GM21381 (cell line): ENCODE measurements around the gene TMEM150B.

Experiments used
- ATAC-seq: cut with Tn5 transposase; IDR thresholded peaks from one replicate; pipeline ENCODE4 v1.9.1; 2021; ENCODE audit warnings: mild to moderate bottlenecking, moderate library complexity; ENCODE audit not compliant: unreplicated experiment

TMEM150B gene

GRCh38 chr19:55355213-55355821 lies 30.2 kb upstream of the TMEM150B start:
- ATAC-seq: no peak

DNA sequence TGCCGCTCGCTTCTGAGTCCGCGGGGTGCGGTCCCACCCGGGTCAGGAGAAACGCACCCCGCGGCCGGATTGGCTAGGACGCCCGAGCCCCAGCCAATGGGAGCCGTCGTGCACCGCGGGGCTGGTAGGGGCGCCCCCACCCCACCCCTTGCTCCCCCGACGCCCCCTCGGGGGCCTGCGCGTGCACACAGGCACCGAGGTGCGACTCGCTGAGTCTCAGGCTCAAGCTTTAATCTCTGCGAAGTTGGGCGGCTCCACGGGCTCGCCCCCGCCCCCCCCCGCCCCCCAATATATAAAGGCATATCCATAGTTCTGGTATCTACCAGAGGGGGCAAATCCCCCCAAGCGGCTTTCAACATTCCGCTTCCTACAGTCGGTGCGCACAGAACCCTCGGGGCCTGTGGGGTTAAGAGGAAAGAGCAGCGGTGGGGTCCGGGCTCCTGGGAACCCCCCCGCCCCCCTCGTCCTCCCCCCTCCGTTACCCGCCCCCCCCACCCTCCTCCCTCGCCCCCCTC lies 29.6 kb upstream of the TMEM150B start, which contains the start of gene COX6B2:
TSS of gene COX6B2 (minus strand) at position 22 of the 515 bp plus-strand sequence. CDS start 198 bp downstream, outside the sequence.
- ATAC-seq: no peak

DNA sequence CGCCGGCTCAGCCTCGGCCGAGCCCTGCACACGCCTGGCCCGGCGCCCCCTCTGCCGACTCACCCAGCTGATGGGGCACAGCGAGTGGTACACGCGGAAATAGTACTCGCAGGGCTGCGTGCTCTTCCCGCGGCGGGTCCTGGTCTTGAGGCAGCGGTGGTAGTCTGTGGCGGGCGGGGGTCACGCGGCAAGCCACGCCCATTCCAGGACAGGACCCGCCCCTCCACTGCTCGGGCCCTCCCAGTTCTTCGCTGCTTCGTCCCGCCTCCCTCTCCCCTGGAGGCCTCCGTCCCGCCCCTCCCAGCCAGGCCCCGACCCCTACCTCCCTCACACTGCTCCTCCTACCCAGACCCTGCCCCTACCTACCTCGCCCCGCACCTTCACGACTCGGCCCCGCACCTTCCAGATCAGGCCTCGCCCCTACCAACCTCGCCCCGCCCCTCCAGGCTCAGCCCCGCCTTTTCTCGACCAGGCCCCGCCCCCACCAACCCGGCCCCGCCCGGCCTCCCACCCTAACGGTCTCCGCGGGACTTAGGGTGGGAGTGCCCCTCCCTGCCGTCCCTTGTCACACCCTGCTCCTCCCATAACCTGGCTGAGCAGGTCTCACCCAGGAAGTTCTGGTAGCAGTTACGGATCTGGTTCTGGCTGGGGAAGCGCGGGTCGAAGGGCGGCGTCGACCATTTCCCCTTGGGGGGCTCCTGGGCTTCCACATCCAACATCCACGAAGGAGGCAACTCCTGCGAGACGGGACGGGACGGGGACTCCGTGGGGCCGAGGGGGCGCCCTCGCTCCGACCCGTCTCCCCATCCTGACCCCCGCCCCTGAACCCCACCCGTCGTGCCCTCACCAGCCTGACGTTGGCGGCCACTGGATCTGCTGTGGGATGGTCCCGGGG lies 28.9 kb upstream of the TMEM150B start:
- ATAC-seq: no peak

DNA sequence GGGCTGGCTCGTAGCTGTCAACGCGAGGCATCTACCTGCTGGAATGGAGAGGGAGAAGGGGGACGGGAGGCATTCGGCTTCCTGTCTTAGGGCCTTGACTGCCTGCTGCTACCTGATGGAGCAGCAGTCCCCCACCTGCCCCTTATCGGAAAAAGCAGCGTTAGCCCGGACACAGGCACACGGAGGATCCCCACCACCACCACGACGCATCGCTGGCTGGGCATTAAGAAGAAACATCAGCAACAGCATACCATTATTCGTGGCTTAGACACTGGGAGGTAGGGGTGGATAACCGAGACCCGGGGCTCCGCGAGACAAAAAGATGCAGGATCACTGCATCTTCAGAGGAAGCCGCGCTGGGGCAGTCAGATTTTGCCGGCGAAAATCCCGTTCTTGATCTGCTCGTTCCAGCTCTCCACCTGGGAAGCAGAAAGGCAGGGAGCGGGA lies 28.2 kb upstream of the TMEM150B start:
- no peak for ATAC-seq

GRCh38 chr19:55352549-55353145 lies 27.5 kb upstream of the TMEM150B start:
- no peak for ATAC-seq

DNA sequence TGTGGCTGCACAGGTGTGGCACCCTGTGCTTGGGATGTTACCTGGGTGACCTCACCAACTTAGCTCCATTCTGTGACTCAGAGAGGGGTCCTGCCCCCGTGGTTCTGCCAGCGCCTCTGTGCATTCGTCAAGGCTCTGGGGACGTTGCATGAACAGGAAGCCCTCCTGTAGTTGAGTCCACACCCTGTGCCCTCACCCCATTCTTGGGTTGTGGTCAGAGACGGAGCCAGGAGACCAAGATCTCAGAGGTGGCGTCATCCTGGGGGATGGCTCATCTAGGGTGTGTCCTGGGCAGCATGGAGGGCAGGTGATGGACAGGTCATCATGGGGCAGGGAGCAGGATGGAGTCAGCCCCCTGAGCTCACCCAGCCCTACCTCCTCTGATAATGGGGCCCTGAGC lies 26.9 kb upstream of the TMEM150B start:
- no peak for ATAC-seq

DNA sequence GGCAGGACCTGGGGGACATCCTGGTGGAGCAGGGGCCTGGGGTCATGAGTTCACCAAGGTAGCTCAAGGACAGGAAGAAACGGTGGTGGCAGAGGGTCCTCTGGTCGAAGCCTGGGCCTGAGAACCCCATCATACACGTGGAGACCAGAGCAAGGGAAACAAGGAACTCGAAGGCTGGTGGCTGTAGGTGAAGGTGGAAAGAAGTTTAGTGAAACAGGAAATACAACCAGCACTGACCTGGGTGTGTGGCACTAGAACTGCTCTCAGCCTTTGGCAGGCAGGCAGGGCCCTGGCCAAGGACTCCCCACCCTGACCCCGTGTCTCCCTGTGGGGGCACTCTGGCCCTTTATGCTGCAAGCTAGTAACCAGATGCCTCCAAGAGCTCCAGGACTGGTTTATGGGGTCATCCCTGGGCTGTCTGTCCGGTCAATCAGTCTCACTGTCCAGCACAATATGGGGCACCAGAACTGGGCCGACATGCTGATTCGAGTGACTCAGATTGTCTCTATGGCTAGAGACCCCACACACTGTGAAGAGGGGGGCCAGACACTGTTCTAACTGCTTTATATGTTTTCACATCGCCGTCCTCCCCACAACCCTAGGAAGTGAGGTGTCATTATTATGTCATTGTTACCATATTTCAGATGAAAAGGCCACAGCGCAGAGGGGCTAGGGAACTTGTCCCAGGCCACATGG lies 25.6 kb upstream of the TMEM150B start:
- no peak for ATAC-seq

GRCh38 chr19:55348317-55349034 lies 23.3 kb upstream of the TMEM150B start:
- ATAC-seq: no peak

DNA sequence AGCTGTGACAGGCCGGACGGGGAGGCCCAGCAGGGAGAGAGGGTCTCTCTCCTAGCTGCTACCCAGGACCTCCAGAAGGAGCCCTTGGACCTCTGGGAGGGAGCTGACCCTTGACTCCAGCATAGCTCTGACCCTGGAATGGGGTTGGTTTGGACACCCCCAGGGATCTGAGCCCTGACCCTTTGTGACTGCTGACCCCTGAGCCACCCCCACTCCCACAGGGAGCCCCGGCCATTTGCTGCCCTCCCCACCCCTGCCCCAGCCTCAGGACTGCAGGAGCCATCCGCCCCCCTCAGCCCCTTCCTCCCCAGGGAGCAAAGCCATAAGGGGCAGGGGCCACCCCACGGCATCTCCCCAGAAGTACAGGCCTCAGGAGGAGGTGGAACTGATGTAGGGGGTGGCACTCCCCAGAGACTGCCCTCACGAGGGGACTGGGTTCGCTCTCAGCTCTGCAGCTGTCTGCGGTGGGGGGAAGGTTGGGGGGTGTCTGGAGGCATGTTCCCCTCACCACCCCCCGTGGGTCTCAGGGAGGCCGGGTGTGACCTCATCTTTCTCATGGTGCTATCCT lies 22.4 kb upstream of the TMEM150B start:
- ATAC-seq: no peak

DNA sequence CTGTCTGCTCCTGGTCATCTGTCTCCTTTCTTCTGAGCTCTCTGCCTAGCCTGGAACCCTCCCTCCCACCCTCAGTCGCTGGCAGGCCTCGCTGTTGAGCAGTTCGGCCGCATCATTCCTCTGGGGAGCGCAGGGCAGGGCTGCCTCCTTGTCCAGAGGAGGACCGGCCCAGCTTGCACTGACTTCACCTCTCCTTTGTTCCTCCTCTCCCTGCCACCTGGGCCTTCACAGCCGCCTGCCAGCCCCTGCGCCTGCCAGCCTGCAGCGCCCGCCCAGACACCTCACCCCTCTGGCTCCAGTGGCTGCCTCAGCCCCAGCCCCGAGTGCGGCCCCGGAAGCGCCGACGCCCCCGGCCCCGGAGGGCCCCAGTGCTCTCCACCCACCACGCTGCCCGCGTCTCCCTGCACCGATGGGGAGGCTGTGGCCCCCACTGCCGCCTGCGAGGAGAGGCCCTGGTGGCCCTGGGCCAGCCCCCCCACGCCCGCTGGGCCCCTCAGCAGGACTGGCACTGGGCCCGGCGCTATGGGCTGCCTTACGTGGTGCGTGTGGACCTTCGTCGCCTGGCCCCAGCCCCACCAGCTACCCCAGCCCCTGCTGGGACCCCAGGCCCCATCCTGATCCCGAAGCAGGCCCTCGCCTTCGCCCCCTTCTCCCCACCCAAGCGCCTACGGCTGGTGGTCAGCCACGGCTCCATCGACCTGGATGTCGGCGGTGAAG lies 21.7 kb upstream of the TMEM150B start:
- no peak for ATAC-seq

DNA sequence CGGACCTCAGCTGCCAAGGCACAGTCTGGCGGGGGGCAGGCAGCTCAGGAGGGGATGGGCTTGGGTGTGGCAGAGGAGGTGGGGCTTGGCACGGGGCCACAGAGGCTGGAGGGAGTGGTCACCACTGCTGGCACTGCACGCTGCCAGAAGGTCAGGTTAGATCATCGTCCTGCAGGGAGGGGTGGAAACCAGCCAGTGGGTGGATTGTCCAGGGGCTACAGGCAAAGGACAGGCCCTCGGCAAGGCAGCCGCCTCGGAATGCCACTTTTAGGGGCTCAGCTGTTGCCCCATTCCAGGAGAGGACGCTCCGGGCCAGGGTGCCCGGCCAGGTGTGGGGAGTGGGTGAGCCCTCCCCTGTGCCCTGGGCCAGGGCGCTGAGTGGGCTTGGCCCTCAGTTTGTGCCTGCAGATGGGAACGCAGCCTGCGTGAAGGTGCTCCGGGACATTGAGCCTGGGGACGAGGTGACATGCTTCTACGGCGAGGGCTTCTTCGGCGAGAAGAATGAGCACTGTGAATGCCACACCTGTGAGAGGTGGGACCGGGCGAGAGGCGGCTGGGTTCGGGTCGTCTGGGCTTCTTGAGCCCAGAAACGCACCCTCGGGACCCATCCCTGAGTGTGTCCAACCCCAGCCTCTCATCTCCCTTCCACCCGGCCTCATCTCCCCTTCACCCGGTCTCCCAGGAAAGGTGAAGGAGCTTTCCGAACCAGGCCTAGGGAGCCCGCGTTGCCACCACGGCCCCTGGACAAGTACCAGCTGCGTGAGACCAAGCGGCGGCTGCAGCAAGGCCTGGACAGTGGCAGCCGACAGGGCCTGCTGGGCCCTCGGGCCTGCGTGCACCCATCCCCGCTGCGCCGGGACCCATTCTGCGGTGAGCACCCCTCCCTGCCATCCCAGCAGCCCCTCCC lies 20.9 kb upstream of the TMEM150B start:
- no peak for ATAC-seq

- no peak for ATAC-seq
Observed at GRCh38 chr19:55345101-55345817, 20.1 kb upstream of the TMEM150B start.

DNA sequence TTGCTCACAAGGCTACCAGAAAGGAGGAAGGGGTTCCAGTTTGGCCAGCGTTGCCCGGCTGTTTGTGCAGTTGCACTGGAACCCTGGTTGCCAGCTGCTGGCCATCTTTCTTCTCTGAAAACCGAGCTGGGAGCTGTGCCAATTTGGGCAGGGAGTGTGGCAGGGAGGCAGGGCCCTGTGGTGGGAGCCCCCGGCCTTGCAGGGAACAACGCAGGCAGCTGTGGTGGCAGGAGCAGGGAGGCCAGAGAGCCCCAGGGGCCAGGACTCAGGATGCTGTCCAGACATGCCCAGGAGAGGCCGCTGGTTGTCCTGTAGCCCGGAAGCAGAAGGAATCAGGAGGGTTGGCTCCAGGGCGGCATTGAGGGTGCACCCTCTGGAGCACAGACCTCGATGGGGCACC lies 19.3 kb upstream of the TMEM150B start:
- no peak for ATAC-seq

GRCh38 chr19:55341595-55342531 lies 16.7 kb upstream of the TMEM150B start:
- ATAC-seq: no peak

DNA sequence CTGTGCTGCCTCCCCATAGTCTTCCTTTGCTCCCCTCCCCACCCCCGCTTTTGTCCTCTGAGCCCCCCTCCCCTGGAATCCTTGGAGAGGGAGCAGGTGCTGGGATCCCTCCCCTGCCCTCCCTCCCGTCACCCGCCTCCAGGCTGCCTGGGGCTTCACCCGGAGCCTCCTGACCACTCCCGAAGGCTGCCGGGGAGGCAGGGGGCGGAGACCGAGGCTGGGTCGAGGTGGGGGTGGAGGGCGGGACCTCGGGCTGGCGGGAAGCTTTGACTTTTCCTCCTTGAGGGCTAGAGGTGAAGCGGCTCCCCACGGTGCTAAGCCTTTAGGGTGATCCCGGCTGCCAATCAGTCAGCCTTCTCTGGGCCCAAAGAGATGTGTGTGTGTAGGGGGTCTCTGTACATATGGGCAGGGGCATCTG lies 16.0 kb upstream of the TMEM150B start:
- no peak for ATAC-seq

- ATAC-seq: no peak
Observed at GRCh38 chr19:55340784-55341147, 15.6 kb upstream of the TMEM150B start.
